Measurements from ENCODE around the gene UBAC2.
A peak's percentile ranks its signal among the peaks of the same experiment; 100 is the strongest.

The UBAC2 gene

DNA sequence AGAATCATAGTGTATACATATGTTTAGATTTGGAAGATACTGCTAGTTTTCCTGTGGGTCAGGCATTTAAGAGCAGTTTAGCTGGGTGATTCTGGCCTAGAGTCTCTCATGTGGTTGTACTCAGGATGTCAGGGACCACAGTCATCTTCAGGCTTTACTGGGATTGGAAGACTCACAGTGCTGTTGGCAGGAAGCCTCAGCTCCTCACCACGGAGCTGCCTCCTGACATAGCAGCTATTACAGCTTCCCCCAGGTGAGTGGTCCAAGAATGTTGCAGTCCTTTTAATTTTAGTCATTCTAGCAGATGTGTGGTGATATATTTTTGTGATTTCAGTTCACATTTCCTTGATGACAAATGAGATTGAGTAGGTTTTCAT, 74.4 kb downstream of the UBAC2 start:
- Histone ChIP-seq H3K4me3 (ENCODE audit: low read depth in 1 of 5, low read length in 5 of 5) (no peak overlapping the region), H3K36me3 (ENCODE audit: control insufficient read depth in 5 of 5, insufficient read depth in 5 of 5, low read length in 5 of 5) (peaks cover 0 to 8% (median 0%) of the 10 kb centered on the region in 5 donors), H3K4me1 (ENCODE audit: control insufficient read depth in 5 of 5, insufficient read depth in 5 of 5, low read length in 5 of 5) (peaks cover 0 to 9% (median 6%) of the 10 kb centered on the region in 5 donors), H3K27ac (ENCODE audit: low read depth, low read length) (no peak overlapping the region), H3K27me3 (ENCODE audit: control insufficient read depth in 5 of 5, insufficient read depth in 4 of 5, low read length in 5 of 5) (no peaks in the 10 kb centered on the region), H3K9ac (ENCODE audit: low read length in 5 of 5) (no peak overlapping the region), H3K9me3 (ENCODE audit: control insufficient read depth in 5 of 5, low read length in 5 of 5) (peaks cover 0 to 6% (median 4%) of the 10 kb centered on the region in 5 donors)

DNA sequence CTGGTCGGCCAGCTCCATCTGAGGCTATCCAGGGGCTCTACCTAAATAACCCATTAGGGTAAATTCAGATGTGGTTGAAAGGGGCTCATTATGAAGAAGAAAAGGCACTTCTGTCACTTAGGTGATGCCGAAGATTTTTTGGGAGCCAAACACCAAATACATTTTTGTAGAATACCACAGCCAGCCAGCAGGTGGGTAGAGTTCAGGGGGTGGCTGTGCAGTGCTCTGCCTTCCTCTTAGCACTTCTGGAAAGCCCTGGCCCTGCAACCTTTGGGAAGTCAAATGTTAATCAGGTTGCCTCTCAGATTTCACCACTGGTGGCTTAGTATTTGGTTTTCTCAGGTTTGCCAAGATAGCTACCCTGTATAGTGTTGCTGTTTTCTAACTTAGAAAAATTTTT, 76.1 kb downstream of the UBAC2 start:
- Histone ChIP-seq H3K4me3 (ENCODE audit: low read depth in 1 of 5, low read length in 5 of 5) (no peak overlapping the region), H3K9me3 (ENCODE audit: control insufficient read depth in 5 of 5, low read length in 5 of 5) (peaks cover 0 to 6% (median 4%) of the 10 kb centered on the region in 5 donors), H3K27ac (ENCODE audit: low read depth, low read length) (no peak overlapping the region), H3K4me1 (ENCODE audit: control insufficient read depth in 5 of 5, insufficient read depth in 5 of 5, low read length in 5 of 5) (peaks cover 0 to 23% (median 18%) of the 10 kb centered on the region in 5 donors), H3K36me3 (ENCODE audit: control insufficient read depth in 5 of 5, insufficient read depth in 5 of 5, low read length in 5 of 5) (peaks cover 0 to 8% (median 0%) of the 10 kb centered on the region in 5 donors), H3K27me3 (ENCODE audit: control insufficient read depth in 5 of 5, insufficient read depth in 4 of 5, low read length in 5 of 5) (no peaks in the 10 kb centered on the region), H3K9ac (ENCODE audit: low read length in 5 of 5) (no peak overlapping the region)

- no peaks in the 10 kb centered on the region for H3K27me3 ChIP-seq (ENCODE audit: control insufficient read depth in 5 of 5, insufficient read depth in 4 of 5, low read length in 5 of 5)
- no peak overlapping the region for H3K4me3 ChIP-seq (ENCODE audit: low read depth in 1 of 5, low read length in 5 of 5)
- H3K9me3 ChIP-seq (ENCODE audit: control insufficient read depth in 5 of 5, low read length in 5 of 5): peaks cover 0 to 2% (median 1%) of the 10 kb centered on the region in 5 donors
- peaks cover 0 to 8% (median 0%) of the 10 kb centered on the region in 5 donors for H3K36me3 ChIP-seq (ENCODE audit: control insufficient read depth in 5 of 5, insufficient read depth in 5 of 5, low read length in 5 of 5)
- H3K27ac ChIP-seq (ENCODE audit: low read depth, low read length): no peak overlapping the region
- no peak overlapping the region for H3K9ac ChIP-seq (ENCODE audit: low read length in 5 of 5)
- peaks cover 0 to 33% (median 26%) of the 10 kb centered on the region in 5 donors for H3K4me1 ChIP-seq (ENCODE audit: control insufficient read depth in 5 of 5, insufficient read depth in 5 of 5, low read length in 5 of 5)
These were observed 77.0 kb downstream of the UBAC2 start for GRCh38 chr13:99277629-99278028.

DNA sequence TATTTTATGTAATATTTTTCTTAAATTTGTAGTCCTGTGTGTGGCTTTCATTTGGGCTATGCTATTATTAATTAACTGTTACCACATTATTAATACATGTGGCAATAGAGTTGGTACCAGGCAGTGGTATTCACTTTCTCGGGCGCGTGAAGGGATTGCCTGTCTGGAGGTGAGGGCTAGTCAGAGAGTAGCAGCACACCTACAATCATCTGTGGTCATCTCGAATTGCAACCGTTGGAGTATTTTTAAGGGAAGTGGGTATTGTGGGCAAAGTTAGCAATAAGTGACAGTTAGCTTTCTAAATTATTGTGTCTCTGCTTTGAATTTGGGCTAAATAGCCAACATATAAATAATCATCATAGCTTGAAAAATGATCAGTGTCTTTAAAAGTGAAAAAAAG, 77.5 kb downstream of the UBAC2 start:
- Histone ChIP-seq H3K27ac (ENCODE audit: low read depth, low read length) (no peak overlapping the region), H3K9me3 (ENCODE audit: control insufficient read depth in 5 of 5, low read length in 5 of 5) (no peaks in the 10 kb centered on the region), H3K27me3 (ENCODE audit: control insufficient read depth in 5 of 5, insufficient read depth in 4 of 5, low read length in 5 of 5) (no peaks in the 10 kb centered on the region), H3K9ac (ENCODE audit: low read length in 5 of 5) (no peak overlapping the region), H3K36me3 (ENCODE audit: control insufficient read depth in 5 of 5, insufficient read depth in 5 of 5, low read length in 5 of 5) (peaks cover 0 to 8% (median 0%) of the 10 kb centered on the region in 5 donors), H3K4me3 (ENCODE audit: low read depth in 1 of 5, low read length in 5 of 5) (no peak overlapping the region), H3K4me1 (ENCODE audit: control insufficient read depth in 5 of 5, insufficient read depth in 5 of 5, low read length in 5 of 5) (peaks cover 0 to 38% (median 31%) of the 10 kb centered on the region in 5 donors)

DNA sequence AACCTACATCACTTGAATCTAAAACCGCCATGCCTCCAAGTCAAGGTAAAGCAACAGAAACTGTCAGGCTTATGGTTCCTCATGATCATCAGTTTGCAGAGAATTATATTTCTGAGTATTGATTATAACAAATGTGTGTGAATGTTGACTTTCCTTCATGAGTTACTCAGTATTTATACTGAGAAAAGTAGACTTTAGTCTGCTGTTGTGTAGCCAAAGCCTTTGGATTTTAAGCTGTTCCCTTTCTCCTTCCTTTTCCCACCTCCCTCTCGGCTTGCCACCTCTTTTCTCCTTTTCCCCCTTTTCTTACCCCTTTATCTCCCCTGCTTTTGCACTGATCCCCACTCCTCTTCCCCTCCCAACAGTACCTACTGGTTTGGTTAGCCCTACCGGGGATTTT, 78.2 kb downstream of the UBAC2 start:
- H3K9ac ChIP-seq (ENCODE audit: low read length in 5 of 5): no peak overlapping the region
- peaks cover 0 to 39% (median 34%) of the 10 kb centered on the region in 5 donors for H3K4me1 ChIP-seq (ENCODE audit: control insufficient read depth in 5 of 5, insufficient read depth in 5 of 5, low read length in 5 of 5)
- H3K27me3 ChIP-seq (ENCODE audit: control insufficient read depth in 5 of 5, insufficient read depth in 4 of 5, low read length in 5 of 5): no peaks in the 10 kb centered on the region
- no peaks in the 10 kb centered on the region for H3K9me3 ChIP-seq (ENCODE audit: control insufficient read depth in 5 of 5, low read length in 5 of 5)
- no peak overlapping the region for H3K4me3 ChIP-seq (ENCODE audit: low read depth in 1 of 5, low read length in 5 of 5)
- peaks cover 0 to 8% (median 0%) of the 10 kb centered on the region in 5 donors for H3K36me3 ChIP-seq (ENCODE audit: control insufficient read depth in 5 of 5, insufficient read depth in 5 of 5, low read length in 5 of 5)
- H3K27ac ChIP-seq (ENCODE audit: low read depth, low read length): no peak overlapping the region

- H3K27me3 ChIP-seq (ENCODE audit: control insufficient read depth in 5 of 5, insufficient read depth in 4 of 5, low read length in 5 of 5): no peaks in the 10 kb centered on the region
- no peaks in the 10 kb centered on the region for H3K9me3 ChIP-seq (ENCODE audit: control insufficient read depth in 5 of 5, low read length in 5 of 5)
- H3K27ac ChIP-seq (ENCODE audit: low read depth, low read length): no peak overlapping the region
- H3K36me3 ChIP-seq (ENCODE audit: control insufficient read depth in 5 of 5, insufficient read depth in 5 of 5, low read length in 5 of 5): peaks cover 0 to 8% (median 0%) of the 10 kb centered on the region in 5 donors
- H3K4me3 ChIP-seq (ENCODE audit: low read depth in 1 of 5, low read length in 5 of 5): no peak overlapping the region
- H3K9ac ChIP-seq (ENCODE audit: low read length in 5 of 5): no peak overlapping the region
- H3K4me1 ChIP-seq (ENCODE audit: control insufficient read depth in 5 of 5, insufficient read depth in 5 of 5, low read length in 5 of 5): peaks cover 0 to 45% (median 35%) of the 10 kb centered on the region in 5 donors
These were observed 79.0 kb downstream of the UBAC2 start for GRCh38 chr13:99279637-99280036.

GRCh38 chr13:99280166-99280565, 79.5 kb downstream of the UBAC2 start:
- H3K27ac ChIP-seq (ENCODE audit: low read depth, low read length): peak overlapping the region; percentile 88
- peak overlapping the region in 1 of 5 donors; percentile 19 for H3K4me3 ChIP-seq (ENCODE audit: low read depth in 1 of 5, low read length in 5 of 5)
- no peak overlapping the region for H3K9ac ChIP-seq (ENCODE audit: low read length in 5 of 5)
- peaks cover 0 to 49% (median 41%) of the 10 kb centered on the region in 5 donors for H3K4me1 ChIP-seq (ENCODE audit: control insufficient read depth in 5 of 5, insufficient read depth in 5 of 5, low read length in 5 of 5)
- no peaks in the 10 kb centered on the region for H3K9me3 ChIP-seq (ENCODE audit: control insufficient read depth in 5 of 5, low read length in 5 of 5)
- peaks cover 0 to 5% (median 0%) of the 10 kb centered on the region in 5 donors for H3K36me3 ChIP-seq (ENCODE audit: control insufficient read depth in 5 of 5, insufficient read depth in 5 of 5, low read length in 5 of 5)
- H3K27me3 ChIP-seq (ENCODE audit: control insufficient read depth in 5 of 5, insufficient read depth in 4 of 5, low read length in 5 of 5): no peaks in the 10 kb centered on the region

GRCh38 chr13:99281811-99282263, 81.2 kb downstream of the UBAC2 start:
- Histone ChIP-seq H3K9me3 (ENCODE audit: control insufficient read depth in 5 of 5, low read length in 5 of 5) (no peaks in the 10 kb centered on the region), H3K4me1 (ENCODE audit: control insufficient read depth in 5 of 5, insufficient read depth in 5 of 5, low read length in 5 of 5) (peaks cover 0 to 62% (median 51%) of the 10 kb centered on the region in 5 donors), H3K36me3 (ENCODE audit: control insufficient read depth in 5 of 5, insufficient read depth in 5 of 5, low read length in 5 of 5) (peaks cover 0 to 3% (median 0%) of the 10 kb centered on the region in 5 donors), H3K27me3 (ENCODE audit: control insufficient read depth in 5 of 5, insufficient read depth in 4 of 5, low read length in 5 of 5) (no peaks in the 10 kb centered on the region), H3K27ac (ENCODE audit: low read depth, low read length) (peak overlapping the region; percentile 88), H3K9ac (ENCODE audit: low read length in 5 of 5) (no peak overlapping the region), H3K4me3 (ENCODE audit: low read depth in 1 of 5, low read length in 5 of 5) (no peak overlapping the region)

DNA sequence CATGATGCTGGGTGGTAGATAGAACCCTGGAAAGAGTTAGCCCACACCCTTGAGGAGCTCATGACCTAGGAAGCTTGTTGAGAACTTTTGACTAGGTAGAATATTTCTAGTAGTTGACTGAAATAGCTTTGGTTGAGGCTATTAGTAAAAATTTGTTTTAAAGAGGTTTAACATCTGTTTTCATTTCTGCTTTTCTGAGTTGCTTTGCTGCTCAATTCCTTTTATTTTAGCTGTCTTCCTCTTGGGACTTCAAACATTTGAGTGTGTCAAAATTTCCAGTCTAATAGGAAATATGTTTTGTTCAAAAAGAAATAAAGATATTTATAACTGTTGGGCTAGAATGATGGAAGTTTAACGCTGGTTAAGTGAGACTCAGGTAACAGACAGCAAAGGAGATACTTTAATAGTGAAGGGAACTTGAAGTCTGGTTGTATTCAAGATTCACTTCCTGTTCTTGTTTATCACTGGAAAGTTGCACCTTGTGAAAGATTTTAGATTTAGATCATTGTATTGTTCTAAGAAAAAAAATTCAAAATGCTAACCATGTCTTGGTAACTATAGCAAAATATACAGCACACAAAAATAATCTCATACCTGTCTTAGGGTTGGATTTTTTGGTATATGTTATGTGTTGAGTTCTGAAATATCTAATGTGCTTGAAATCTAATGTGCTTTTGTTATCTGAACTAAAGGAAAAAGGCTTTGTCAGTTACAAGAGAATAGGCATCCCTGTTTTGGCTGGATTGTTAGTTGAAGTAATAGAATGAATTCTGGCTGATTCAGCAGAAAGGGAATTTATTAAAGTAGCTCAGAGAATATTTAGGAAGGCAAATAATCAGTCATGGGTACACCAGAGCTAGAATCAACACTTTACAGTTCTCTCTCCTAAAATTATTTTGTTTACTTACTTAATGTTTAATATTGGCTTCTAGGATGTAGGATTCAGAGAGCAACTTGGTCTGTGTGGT, 81.9 kb downstream of the UBAC2 start:
- H3K9ac ChIP-seq (ENCODE audit: low read length in 5 of 5): peak overlapping the region in 2 of 5 donors; percentile 7 to 40
- H3K27ac ChIP-seq (ENCODE audit: low read depth, low read length): peak overlapping the region; percentile 88

More for the DNA sequence above, 81.9 kb downstream of the UBAC2 start:
- peaks cover 0 to 67% (median 55%) of the 10 kb centered on the region in 5 donors for H3K4me1 ChIP-seq (ENCODE audit: control insufficient read depth in 5 of 5, insufficient read depth in 5 of 5, low read length in 5 of 5)
- no peaks in the 10 kb centered on the region for H3K27me3 ChIP-seq (ENCODE audit: control insufficient read depth in 5 of 5, insufficient read depth in 4 of 5, low read length in 5 of 5)
- no peak overlapping the region for H3K4me3 ChIP-seq (ENCODE audit: low read depth in 1 of 5, low read length in 5 of 5)
- H3K9me3 ChIP-seq (ENCODE audit: control insufficient read depth in 5 of 5, low read length in 5 of 5): no peaks in the 10 kb centered on the region
- peaks cover 0 to 3% (median 0%) of the 10 kb centered on the region in 5 donors for H3K36me3 ChIP-seq (ENCODE audit: control insufficient read depth in 5 of 5, insufficient read depth in 5 of 5, low read length in 5 of 5)
